Left ventricle myocardium superior (tissue), 1 donor: Measurements from ENCODE around the gene HLCS. TPM values are rescaled to one million over a fixed set of nuclear protein-coding genes. Genes with fewer than 3 reads are reported as not detected.
"Not testable (repeated sequence)": the region's sequence is repeated elsewhere in the genome, so short reads cannot be mapped to it uniquely, and the experiment has no call there.

Experiments
- ATAC-seq: fragments of 200-7000 bp; cut with Tn5 transposase; one replicate; pipeline ENCODE4 v1.9.1; 2020; ENCODE audit warnings: mild to moderate bottlenecking, moderate library complexity
- DNase-seq: peaks from one replicate; pipeline ENCODE4 v3.0.0-alpha.2; 2020
- intact Hi-C: fragments of 100-400 bp; cut with micrococcal nuclease; formaldehyde crosslinking; loops from one replicate; pipeline ENCODE4 v1.11.0; 2022
- total RNA-seq: library from RNA; stranded (reverse); fragmentation: NEBNext Ultra II Directional; extraction: Animal tissue kit (Norgen Biotek cat#: 25700); gene quantifications from one replicate; pipeline ENCODE4 v1.2.1, GENCODE V29; 2021
- donor health status: DM: no; HTN: yes; CAD: no; lungs with severe emphysema.

HLCS gene
- total RNA-seq, 1 donor from 2014 or later, result 6.2 TPM

DNA sequence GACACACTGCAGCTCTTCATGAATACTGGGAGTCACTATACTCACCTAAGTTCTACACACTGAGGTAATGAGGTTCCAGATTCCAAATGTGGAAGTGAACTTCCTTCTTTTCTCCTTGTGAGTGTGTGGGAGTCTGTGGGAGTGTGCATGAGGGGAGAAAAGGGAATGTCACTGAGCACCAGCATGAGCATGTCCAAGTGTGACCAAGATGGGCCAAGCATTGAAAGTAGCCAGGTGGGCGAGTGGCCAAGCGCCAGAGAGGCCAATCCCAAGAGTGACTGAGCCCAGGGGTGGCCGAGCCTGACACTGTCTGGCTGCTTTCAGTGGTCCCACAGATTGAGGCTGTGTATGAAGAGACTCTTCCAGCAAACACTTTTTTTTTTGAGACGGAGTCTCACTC lies 132.3 kb downstream of the HLCS start:
- DNase-seq (no peak), ATAC-seq (no peak)
- intact Hi-C loops, result no loop called here

DNA sequence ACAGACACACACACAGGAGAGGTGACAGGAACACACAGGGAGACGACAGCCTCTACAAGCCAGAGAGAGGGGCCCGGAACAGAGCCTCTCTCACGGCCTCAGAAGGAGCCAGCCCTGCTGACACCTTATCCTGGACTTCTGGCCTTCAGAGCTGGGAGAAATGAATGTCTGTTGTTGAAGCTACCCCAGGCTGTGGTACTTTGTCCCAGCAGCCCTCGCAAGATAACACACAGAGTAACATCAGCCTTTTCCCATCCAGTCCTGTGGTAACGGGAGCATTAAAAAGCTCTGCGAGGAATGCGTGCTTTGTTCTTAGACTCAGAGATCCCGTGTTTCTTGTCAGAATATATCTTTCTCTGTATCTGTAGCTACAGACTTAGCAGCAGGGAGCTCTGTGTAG lies 136.4 kb downstream of the HLCS start:
- intact Hi-C loops, result no loop called here
- ATAC-seq (no peak), DNase-seq (no peak)

DNA sequence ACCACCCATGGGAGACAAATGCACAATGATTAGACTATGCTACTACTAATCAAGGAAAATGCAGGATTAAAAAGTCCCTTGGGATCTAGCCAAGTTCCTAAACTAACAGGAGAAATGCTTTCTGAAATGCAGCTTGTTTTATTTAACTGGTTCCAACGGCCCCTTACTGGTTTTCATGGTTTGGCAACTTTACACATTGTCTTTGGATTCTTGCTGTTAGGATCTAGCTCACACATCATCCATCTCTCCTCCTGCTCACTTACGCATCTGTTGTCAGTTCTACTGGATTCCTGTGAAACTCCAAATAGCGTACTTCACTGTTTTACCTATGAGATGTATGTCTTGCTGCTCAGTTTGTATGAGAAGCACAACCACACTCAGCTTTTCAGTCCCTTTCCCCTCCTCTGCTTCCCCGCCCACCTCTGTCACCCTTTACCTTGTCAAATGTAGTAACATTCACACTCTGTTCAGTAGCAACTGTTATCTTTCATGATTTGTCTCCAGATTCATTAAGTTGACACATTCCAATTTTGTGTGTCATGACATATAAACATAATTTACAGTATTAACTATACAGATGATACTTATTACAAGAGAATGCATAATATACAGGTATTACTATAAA lies 137.5 kb downstream of the HLCS start:
- no peak for ATAC-seq

DNA sequence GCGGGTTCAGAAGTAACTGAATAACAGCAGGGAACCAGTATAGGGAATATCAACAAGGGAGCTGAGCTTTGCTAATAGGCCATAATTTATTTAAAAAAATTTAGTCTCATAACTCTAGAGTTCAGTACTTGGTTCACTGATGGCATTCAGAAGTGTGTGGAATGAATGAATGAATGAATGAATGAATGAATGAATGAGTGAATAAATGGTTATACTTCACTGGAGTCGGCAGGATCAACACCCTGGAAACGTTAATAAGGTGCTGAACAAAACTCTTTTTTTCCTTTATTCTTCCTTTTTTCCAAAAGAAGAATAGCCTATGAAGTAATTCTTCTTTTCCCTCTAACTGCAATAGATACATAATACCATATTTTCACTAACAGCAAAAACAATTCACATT lies 138.3 kb downstream of the HLCS start:
- intact Hi-C loops, result no loop called here
- ATAC-seq, result no peak
- DNase-seq, result no peak

More for the DNA sequence above, 137.5 kb downstream of the HLCS start:
- intact Hi-C loops, result no loop called here
- no peak for DNase-seq

DNA sequence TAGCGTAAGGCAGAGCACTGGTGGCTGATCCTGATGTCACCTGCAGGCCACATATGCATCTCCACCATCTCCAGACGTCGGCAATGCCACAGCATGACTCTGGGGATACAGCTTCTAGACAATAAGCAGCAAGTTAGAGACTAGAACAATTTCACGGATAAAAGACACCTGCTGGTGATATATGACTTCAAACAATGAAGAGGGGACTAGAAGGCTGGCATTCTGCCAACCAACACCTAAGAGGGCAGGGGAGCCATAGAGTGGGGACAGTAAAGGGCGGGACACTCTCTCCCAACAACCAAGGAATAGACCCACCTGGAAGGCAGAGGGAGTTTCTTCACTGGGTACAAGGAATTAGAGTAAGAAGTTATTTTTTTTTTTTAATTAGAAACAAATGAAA lies 140.8 kb downstream of the HLCS start:
- DNase-seq (no peak), ATAC-seq (no peak)
- intact Hi-C loops, result no loop called here

DNA sequence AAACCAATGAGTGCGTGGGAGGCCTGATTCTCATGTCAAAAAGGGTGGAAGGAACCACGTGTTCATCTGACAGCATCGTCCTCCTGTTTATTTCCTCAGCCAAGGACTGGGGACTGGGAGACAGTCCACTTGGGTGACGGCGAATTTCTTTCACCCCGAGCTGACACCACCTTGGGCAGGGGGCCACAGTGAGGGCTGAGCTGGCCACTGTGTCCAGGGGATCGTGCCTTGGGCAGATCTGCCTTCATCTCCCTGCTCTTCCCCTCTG lies 145.5 kb downstream of the HLCS start:
- no peak for ATAC-seq
- no peak for DNase-seq
- intact Hi-C loops, result no loop called here

DNA sequence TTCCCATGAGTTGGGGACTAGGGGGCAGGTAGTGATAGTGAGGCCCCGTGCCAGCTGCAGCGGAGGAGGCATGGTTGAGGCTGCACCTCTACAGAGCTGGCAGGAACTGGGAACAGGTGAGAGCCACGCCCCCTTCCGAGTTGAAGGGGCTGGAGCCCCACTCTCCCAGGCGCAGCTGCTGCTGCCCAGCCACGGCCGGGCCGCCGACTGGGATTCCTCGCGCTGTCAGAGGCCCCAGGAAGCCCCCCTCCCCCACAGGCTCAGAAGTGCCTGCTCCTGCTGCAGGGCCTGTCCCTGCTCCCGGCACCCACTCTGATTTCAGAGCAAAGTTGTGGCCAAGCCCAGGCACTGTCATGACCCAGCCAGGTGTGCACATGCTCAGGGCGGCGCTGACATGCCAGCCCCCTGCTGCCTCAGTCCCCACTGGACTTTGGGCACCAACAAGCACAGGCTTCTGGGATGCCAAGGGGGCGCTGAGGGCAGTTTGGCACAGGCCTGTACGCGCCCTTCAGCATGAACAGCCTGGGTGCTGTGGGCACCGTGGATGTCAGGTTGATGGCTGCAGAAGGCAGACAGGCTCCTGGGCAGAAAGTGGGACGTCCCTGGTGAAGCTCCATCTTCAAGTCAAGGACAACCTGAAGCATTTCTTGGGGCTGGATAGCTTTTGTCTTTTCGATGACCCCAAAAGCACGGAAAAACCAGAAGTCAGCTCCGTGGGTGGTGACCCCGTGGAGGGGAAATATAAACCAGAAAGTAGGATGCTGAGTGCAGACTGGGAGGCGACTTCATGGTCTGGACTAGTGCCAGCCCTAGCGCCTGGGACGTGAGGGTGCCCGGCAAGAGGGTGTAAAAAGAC lies 146.1 kb downstream of the HLCS start:
- no peak for ATAC-seq
- intact Hi-C loops, result no loop called here
- DNase-seq, result no peak

DNA sequence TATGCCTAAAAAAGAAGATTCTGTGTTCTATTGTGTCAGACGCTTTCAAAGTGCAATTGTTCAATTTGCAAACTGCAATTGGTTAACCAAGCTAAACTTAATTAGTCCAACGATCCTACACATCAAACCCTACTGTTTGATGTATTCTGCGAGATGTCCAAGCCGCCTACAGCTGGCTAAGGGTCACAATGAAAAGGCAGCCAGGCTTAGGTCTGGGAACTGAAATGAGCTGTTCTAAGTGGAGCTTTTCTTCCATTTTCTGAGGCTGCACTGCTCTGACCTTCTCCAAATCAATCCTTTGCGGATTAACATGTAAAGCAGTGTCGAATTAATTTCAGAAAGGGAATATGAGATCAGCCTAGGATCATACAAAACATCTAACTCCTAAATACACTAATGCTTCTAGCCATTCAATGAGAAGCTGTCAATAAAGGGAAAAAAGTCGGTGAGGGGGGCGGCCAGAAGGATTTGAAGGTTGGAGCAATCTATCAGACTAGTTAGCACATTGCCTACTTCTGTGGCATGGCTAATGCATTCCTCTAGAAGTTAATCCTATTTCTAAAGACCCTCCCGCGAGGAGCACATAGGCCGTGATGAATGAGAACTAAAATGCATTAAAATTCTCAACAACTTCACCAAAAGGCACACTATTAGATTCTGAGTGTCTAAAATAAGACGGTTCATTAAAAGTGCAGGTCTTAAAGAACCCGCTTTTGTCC lies 148.6 kb downstream of the HLCS start:
- no peak for DNase-seq
- intact Hi-C loops, result no loop called here
- no peak for ATAC-seq

DNA sequence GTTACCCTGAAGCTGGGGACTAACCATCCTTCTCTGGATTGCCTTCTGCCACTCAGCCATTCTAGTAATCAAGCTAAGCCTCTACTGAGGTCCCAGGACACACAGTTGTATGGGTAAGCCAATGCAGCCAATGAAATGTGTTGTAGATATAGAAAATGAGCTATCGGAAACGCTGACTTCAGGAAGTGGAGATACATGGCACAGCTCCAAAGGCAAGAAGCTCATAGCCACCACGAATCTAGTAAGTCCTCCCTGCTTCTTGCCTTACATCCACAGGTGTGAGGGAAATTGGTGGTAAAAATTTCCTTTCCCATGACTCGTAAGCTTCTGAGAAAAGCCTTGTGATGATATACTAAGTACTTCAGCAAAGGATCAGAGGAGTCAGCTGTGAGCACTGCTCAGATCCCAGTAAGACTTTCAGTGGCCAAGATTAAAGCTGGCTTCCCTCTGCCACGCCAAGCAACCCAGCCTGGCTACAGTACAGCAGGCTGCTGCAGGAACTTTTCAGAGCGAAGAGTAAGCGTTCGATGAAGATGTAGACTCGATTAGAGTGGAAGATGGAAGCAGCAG lies 149.8 kb downstream of the HLCS start:
- DNase-seq (no peak), ATAC-seq (no peak)

DNA sequence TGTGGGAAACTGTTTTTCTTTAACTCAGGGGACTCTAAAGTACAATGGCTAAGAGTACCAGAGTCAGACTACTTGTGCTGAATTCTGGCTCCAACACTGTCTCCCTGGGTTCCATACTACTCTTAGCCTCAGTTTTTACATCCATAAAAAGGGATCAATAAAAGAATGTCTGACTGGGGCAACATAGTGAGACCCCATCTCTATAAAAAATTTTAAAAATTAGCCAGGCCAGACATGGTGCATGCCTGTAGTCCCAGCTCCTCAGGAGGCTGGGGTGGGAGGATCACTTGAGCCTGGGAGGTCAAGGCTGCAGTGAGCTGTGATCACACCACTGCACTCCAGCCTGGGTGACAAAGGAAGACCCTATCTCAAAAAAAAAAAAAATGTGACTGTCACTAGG lies 150.4 kb downstream of the HLCS start:
- DNase-seq, intact Hi-C loops, ATAC-seq: not testable (repeated sequence)

More for the DNA sequence above, 149.8 kb downstream of the HLCS start:
- intact Hi-C loops, result no loop called here

DNA sequence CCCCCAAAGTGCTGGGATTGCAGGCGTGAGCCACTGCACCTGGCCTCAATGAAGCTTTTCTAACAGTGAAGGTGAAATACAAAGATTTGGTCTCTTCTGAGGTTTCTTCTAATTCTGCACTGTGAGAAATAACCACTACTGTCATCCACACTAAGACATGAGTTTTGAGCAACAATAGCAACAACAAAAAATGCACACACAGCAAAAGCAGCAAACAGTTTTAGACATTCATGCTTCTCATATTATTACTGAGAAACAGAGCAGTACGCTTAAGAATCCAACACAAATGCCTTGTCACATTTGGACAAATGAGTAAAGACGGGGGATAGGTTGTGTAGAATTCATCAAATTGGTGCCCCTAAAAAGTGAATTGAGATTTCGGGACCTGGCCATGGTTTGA lies 151.2 kb downstream of the HLCS start:
- ATAC-seq (no peak), DNase-seq (no peak)
- intact Hi-C loops, result no loop called here

DNA sequence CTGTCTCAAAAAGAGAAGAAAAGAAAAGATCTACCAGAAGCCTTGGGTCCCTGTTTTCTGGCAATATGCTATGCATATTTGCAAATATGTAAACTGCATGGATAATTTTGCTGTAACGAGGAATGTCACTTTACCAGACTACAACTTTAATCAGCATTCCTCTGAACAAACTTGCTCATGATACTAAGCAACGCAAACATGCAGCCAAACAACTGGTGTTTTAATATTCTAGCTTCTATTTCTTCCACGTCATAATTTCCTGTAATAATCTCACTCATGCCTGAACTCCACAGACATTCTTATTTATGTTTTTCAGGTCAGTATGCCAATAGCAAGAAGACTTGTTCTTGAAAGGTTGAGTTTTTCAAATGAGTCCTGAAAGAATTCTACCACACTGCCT lies 153.4 kb downstream of the HLCS start:
- no peak for ATAC-seq
- intact Hi-C loops, result no loop called here
- no peak for DNase-seq

DNA sequence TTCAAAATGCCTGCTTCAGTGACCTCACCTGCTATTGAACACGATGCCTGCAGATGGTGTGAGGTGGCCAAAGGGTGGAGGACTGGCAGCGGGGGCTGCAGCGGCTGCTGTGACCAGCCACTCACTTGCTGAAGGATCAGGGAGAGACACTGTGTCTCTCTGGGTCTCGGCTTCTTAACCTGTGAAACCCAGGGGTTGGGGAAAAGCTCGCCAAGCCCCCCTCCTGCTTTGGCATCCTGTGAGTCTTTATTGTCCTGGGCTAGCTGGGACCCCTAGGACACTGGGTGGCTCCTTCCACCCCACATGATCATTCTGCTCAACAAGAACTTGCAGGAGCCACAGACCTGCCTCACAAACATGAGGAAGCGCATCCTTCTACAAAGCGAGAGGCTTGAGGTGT lies 154.7 kb downstream of the HLCS start:
- intact Hi-C loops, result no loop called here
- no peak for DNase-seq

DNA sequence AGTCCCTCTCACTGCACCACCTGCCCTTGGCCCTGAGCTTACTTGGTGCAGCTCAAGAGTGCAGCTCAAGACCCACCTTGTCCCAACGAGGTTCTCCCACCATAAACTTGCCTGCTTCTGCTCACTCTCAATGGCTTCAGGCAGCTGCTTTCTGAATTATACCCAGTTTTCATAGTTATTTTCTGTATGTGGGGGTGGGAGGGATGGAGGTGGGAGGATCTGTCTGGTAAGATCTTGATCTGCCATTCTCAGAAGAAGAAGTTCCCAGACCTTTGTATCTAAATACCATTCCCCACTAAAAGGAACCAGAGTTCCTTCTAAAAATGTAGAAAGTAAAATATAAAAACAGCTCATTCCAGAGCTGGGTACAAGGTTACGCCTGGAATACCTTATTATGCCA lies 156.0 kb downstream of the HLCS start:
- intact Hi-C loops, result no loop called here
- ATAC-seq (no peak), DNase-seq (no peak)

More for the DNA sequence above, 154.7 kb downstream of the HLCS start:
- no peak for ATAC-seq

DNA sequence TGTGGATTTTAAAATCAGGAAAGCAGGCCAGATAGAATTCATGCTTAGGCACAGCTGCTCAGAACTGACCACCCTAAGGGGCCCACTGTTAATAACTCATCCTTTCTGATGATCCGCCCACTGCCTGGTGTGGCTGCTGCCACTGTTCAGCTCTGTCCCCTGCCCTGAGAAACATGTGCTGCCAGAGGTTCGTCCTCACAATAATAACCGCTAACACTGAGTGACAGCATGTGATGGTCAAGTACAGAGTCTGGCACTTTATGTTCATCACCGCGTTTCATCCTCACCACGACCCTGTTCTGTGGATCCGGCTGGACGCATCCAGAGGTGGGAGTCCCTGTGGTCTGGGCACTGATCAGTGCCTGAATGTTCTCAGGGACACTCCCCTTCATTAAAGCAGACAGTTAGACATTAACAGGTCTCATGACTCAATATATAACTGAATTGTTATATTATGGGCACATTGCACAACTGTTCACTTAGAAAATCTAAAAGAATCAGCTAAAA lies 159.0 kb downstream of the HLCS start:
- ATAC-seq (no peak), DNase-seq (no peak)
- intact Hi-C loops, result no loop called here

DNA sequence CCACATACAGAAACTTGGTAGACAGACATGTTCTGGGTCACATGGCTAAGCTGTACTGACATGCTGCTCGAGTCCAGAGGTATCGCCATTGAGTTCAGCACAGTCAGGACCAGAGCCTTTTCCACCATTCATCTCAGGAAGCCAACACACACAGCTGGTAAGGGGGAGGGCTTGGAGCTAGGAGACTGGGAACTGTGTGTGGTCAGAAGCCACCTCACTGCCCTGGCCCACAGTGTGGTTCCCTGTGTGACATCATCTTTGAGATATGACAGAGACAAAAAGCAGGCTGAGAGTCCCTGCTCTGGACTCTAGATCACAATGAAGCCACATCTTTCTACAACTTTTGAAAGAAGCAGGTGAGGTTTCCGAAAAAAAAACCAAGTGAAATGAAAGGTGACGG lies 160.4 kb downstream of the HLCS start:
- intact Hi-C loops, result no loop called here
- ATAC-seq, result no peak
- DNase-seq, result no peak

DNA sequence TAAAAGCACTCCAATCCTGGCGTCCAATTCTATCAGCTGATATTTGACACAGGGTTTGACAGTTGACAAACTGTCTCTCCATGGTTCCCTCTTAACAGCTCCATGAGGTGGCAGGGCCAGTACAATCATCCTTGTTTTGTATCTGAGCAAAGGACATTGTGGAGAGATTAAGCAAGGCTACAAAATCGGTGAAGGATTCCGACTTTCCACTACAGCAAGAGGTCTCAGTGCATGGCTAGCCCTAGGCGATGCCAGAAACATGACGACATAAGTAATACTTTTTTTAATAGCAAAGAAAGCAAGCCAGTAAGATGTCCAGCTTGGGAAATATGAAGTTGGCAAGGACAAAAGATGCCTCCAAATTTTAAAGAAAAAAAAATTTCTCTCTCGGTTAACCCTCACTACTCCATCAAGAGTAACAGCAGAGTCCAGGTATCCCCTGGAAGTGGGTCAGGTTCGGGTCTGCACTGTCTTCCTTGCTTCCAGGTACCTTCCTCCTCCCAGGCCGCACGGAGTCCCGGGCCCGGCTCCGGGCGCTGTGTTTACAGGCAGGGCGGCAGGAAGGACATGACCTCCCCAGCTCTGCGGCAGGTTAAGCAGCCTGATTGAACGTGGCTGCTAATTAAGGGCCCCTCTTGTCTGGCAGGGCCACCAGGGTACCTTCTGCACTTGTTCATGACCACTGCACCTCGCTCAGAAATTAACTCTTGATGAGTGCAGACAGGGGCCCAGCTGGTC lies 161.4 kb downstream of the HLCS start:
- DNase-seq (no peak), ATAC-seq (no peak)
- intact Hi-C loops, result no loop called here

DNA sequence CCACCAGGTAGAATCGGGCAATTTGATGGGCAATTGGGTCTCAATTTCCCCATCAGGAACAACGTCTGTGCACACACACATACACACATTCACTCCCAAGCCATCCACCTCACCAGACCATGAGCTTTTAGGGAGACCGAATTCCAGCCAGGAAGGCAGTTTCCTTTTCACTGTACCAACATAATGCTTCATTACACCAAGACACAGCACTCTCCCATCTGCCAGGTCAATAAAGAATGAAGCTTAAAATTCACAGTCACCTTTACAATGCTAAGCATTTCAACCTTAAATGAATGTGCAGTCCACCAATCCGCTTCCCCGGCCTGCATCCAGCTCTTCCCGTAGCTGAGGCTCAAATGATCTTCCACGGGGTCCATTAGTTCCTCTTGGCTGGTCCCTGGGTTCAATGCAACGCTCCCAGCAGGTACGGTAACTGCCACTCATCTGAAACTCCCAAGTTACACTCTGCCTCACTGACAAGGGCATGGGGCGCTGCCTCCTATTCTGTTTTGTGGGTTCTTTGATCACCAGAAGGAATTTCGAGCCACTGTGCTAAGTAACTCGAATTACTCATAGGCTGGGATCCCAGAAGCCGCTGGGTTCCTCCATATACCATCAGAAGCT lies 162.5 kb downstream of the HLCS start:
- intact Hi-C loops, result no loop called here
- DNase-seq (no peak), ATAC-seq (no peak)

DNA sequence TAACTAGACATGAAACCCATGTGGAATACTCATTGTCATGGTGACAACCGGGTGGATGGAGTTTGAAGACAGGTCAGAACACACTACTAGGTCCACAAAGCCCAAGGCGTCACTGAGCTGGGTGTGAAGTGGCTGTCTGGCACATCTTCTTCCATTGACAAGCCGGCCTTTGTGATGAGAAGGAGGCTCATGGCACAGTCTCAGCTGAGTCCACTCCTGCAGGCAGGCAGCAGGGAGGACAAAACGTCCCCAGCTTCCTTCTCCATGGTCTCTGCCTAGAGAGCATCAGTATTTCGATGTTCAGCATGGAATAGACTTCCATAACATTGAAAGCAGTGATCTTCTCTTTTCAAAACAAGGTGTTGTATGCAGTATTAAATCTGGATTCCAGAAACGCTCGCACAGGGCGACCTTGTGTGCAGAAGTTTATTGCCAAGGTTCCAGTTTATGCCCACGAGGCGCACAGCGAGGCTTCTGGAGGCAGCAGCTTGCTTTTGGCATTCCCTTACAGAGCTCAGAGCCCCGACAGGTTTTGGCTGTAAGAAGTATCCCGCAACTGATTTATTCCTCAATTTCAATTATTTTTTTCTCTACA lies 163.3 kb downstream of the HLCS start:
- no peak for ATAC-seq
- DNase-seq, result no peak
- intact Hi-C loops, result no loop called here
